Fibroblast of gingiva (primary cell): ENCODE data around the gene RIMBP2.
"Not testable (repeated sequence)": the region's sequence is repeated elsewhere in the genome, so short reads cannot be mapped to it uniquely, and the experiment has no call there.

Experiments used
- DNase-seq: peaks from one replicate; pipeline ENCODE4 v3.0.0-alpha.2; 2011; ENCODE audit warnings: low read depth

The RIMBP2 gene, protein sequence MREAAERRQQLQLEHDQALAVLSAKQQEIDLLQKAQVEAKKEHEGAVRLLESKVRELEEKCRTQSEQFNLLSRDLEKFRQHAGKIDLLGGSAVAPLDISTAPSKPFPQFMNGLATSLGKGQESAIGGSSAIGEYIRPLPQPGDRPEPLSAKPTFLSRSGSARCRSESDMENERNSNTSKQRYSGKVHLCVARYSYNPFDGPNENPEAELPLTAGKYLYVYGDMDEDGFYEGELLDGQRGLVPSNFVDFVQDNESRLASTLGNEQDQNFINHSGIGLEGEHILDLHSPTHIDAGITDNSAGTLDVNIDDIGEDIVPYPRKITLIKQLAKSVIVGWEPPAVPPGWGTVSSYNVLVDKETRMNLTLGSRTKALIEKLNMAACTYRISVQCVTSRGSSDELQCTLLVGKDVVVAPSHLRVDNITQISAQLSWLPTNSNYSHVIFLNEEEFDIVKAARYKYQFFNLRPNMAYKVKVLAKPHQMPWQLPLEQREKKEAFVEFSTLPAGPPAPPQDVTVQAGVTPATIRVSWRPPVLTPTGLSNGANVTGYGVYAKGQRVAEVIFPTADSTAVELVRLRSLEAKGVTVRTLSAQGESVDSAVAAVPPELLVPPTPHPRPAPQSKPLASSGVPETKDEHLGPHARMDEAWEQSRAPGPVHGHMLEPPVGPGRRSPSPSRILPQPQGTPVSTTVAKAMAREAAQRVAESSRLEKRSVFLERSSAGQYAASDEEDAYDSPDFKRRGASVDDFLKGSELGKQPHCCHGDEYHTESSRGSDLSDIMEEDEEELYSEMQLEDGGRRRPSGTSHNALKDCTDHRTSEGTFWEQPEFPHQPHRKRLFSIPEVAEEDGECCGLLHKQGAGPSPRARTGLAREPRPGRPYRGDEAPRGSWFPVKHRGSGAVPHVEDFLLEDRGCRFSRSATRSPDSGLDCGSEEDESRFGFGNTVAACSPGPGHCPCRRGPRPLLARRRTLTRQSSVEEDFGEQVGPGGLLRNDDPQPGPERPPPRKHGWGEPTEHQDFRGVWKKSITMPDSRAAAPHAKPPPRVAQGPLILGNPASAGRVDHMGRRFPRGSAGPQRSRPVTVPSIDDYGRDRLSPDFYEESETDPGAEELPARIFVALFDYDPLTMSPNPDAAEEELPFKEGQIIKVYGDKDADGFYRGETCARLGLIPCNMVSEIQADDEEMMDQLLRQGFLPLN (N-terminal part only)

DNA sequence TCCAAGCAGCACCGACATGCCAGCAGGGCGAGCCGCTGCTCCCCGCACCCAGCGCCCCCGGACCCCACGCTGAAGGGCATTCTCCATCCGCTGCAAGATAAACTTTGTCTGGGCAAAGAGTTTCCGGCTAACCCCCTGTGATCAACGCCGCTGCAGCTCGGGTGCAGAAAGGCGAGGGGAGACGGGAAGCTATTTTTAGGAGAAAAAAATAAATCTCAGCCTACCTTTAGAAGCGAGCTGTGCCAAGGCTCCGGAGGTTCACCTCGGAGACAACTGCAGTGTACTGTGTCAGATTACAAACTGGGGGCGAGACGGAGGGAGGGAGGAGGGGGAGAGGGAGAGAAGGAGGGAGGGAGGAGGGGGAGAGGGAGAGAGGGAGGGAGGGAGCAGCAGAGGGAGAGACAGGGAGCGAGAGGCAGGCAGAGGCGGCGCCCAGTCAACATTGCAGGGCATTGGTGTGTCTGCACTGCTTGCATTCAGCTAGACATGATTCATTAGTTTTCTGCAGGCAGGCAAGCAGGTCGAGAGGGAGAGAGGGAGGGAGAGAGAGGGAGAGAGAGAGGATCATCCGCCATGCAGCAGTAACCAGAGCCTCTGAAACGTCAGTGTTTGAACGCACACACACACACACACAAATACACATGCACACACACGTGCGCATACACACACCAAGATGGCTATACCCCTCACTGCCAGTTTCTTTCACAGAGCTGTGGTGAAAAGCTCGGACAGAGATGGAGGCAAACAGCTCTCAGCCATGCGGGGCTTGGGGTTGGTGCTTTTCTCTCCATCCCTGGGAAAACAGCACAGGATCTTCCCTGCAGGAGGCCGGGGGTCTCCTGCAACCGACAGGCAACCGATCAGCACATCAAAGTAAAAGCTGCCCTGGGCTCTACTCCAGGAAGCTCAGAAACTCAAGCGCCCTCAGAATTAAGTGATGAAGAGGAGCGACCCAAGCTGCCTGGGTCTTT, at the start of gene RIMBP2:
Gene RIMBP2 (minus strand): TSS at position 302 of the 971 bp plus-strand sequence. CDS start 237,286 bp downstream, outside the sequence.
- DNase-seq: no peak

DNA sequence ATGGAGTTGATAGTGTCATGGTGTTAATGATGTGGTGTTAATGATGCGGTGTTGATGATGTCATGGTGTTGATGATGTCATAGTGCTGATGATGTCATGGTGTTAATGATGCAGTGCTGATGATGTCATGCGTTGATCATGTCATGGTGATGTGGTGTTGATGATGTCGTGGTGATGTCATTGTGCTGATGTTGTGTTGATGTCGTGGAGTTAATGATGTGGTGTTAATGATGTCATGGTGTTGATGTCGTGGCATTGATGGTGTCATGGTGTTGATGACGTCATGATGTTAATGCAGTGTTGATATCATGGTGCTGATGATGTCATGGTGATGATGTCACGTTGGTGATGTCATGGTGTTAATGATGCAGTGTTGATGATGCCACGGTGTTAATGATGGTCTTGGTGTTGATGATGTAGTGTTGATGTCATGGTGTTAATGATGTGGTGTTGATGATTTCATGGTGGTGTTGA, 49.1 kb upstream of the RIMBP2 start:
- DNase-seq: no peak

DNA sequence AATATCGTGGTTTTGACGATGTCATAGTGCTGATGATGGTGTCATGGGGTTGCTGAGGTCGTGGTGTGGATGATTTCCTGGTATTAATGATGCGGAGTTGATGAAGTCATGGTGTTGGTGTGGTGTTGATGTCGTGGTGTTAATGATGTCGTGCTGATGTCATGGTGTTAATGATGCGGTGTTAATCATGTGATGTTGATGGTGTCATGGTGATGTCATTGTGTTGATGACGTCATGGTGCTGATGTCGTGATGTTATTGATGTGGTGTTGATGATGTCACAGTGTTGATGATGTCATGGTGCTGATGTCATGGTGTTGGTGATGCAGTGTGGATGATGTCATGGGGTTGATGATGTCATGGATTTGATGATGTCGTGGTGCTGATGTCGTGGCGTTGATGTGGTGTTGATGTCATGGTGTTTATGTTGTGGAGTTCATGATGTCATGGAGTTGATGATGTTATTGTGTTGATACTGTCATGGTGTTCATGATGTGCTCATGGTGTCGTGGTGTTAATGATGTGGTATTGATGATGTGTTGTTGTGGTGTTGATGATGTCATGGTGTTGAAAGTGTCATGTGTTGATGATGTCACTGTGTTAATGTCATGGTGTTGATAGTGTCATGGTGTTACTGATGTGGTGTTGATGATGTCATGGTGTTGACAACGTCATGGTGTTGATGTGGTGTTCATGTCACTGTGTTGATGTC, 48.5 kb upstream of the RIMBP2 start:
- no peak for DNase-seq

DNA sequence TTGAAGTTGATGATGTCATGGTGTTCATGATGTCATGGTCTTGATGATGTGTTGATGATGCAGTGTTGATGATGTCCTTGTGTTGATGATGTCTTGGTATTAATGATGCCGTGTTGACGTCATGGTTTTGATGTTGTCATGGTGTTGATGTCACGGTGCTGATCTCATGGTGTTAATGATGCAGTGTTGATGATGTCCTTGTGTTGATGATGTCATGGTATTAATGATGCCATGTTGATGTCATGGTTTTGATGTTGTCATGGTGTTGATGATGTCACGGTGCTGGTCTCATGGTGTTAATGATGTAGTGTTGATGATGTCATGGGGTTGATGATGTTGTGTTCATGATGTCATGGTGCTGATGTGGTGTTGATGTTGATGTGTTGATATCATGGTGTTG, 48.0 kb upstream of the RIMBP2 start:
- DNase-seq: no peak

DNA sequence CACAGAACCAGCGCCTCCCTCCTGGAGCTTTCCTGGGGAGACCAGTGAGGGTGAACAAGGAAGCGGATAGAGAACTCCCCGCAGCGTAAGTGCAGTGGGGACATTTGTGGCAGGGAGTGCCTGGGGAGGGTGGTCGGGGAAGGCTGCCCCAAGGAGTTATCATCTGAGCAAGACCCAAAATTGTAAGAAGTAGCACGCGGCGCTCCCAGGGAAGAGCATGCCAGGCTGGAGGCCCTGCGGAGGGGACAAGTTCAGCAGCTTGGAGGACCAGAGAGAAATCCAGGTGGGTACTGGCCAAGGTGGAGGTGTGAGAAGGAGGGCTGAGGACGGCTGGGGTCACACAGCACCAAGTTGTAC, 46.2 kb upstream of the RIMBP2 start:
- no peak for DNase-seq

DNA sequence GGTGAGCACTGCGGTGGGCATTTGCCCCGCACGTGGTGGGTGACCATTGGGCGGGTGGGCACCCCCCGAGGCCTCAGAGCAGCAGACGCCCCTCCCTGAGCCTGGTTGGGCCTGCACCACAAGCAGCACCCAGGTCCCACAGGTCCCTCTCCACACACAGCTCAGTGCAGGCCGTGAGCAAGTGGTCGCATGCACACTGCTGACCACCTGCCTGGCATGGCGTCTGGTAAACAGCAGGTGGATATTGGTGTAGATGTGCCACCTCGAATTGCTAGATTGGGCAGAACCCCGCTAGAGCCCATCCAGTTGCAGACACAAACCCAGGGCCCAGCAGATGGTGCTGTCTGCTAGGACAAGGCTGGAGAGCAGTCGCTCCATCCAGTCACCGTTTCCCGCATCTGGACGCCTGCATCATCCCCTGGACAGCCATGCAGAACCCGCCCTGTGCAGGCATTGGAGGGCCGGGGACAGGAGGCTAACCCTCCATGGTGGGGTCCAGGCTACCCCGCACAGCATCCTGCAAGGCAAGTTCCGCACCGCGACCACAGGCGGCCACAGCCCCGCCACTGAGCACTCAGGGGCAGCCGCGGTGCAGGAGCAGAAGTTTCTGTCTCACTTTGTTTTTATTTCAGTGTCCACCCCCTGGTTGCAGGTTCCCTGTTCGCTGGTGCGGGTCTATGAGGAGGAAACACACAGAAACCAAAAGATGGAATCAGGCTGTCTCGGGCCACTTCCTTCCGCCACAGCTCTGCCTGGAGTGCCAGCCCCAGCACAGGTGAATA, 45.6 kb upstream of the RIMBP2 start:
- DNase-seq: peak; percentile 32

DNA sequence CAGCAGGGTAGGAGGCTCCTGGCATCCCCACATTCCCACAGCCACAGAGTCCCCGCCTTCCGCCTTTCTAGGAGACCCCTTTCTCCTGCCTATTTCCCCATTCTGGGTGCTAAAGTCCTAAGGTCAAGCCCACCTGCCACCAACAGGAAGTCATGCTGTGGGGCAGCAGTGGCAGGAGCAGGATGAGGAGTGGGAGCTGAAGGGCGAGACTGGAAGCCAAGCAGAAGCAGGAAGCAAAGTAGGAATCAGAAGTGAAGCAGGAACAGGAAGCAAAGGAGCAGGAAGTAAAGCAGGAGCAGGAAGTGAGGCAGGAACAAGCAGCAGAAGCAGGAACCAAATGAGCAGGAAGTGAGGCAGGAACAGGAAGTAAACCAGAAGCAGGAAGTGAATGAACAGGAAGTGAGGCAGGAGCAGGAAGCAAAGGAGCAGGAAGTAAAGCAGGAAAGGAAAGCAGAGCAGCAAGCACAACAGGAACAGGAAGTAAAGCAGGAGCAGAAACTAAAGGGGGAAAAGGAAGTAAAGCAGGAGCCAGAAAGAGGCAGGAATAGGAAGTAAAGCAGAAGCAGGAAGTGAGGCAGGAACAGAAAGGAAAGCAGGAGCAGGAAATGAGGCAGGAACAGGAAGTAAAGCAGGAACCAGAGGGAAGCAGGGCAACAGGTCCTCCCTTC, 38.3 kb upstream of the RIMBP2 start:
- DNase-seq: no peak

DNA sequence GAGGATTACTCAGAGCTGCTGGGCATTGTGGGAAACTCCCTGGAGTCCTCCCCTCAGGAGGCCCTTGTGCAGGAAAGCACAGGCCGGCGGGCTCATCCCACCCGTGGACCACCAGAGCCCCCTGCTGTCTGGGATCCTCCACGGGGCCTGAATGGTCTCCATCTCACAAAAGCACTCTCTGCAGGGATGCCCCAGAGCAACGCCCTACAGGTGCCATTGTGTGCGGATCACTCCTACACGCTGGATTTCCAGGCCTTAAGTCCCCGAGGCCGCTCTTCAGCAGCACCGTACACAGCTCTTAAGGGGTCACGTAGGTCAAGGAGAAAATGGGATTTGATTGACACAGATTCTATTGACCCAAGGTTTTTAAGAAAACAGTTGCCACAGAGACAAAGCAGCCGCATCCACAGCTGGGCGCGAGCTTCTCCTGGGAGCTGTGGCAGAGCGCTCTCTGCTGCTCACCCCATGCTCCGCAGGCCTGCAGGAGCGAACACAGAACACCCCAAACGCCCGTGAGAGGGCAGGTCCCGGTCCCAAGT, 36.7 kb upstream of the RIMBP2 start:
- DNase-seq: no peak

DNA sequence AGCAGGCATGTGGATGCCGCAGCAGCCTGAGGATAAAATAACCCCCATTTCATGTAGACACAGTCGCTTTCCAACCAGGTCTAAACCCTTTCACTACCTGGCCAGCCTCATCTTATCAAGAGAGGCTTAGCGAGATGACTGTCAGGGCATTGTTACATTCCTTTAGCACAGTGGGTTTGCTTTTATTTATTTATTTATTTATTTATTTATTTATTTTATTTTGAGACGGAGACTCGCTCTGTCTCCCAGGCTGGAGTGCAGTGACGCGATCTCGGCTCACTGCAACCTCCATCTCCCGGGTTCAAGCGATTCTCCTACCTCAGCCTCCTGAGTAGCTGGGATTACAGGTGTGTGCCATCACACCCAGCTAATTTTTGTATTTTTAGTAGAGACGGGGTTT, 35.9 kb upstream of the RIMBP2 start:
- DNase-seq: not testable (repeated sequence)

DNA sequence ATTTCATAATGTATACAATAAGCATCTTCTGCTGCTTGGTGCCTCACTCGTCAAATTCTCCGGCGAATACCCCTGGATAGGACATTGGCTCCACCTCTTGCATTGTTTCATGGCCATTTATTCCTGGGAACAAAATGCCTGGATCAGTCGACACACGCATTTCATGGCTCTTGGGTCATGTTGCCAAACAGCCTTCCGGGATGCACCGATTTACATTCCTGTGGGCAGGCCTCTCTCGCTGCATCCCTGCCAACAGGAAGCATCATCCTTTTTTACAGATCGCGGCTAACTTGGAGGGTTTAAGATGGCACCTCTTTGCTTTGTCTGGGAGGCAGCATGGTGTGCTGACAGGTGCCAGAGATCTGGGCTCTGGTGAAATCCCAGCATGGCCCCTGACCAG, 32.7 kb upstream of the RIMBP2 start:
- no peak for DNase-seq

DNA sequence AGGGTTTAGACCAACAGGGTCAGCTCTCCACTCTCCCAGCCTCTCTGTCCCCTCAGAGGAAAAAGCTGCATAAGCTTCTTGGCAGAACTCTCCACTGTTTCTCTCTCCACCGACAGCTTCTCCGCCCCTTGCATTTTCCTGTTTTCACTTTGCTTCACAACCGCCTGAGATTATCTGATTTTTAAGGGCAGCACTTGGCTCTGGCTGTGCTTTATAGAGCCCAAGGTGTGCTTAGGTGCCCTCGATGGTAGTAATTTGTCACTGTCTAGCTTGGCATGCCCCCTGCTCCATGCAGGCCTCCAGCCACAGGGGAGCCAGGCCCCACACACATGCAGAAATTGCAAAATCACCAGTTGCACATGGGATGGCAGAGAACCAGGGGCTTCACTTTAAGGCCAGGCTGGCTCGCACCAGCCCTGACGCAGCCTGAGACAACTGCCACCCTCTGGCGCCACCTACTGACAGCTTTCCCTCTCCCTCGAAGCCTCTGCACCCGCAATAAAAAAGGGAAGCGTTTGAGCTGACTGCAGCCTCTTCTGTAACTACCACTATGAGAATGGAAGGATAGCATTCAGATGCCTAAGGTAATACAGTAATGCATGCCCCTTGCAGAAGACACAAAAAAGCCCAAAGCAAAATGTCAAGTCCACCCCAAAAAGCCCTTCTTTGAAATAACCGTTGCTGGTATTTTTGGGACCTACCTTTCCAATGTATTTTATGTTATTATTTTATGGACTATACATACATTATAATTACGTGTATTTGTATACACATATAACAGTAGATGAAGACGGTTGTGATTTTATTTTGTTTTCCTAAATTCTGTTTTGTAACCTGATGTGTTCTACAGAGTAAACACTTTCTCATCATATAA, 32.0 kb upstream of the RIMBP2 start:
- DNase-seq: peak; percentile 63

DNA sequence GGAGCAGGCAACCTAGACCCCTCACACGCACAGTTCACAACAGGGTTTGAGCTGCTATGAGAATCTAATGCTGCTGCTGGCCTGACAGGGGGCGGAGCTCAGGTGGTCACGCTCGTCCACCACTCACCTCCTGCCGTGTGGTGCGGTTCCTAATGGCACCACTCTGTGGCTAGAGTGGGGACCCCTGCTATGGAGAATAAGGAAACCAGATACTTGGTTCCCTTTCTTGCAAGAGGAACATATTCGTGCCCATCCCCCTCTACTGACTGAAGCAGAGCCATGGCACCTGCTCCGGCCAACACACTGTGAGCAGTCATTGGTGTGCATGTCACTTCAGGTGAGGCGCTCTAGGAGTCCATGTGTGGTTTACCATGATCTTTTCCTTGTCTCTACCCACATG, 30.4 kb upstream of the RIMBP2 start:
- DNase-seq: no peak

DNA sequence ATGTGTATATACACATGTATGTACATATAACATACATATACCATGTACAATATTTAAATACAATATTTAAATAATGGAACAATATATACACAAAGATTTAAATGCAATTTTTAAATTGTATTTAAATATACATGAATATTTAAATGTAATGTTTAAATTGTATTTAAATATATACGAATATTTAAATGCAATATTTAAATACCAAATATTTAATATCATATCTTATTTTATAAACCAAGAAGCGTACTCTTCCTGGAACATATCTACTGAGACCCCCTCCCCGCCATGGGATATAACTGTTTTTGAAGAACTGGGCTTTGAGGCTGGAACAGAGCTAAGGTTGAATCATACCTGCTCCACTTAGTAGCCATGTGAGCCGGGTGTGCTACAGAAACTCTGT, 29.8 kb upstream of the RIMBP2 start:
- no peak for DNase-seq

DNA sequence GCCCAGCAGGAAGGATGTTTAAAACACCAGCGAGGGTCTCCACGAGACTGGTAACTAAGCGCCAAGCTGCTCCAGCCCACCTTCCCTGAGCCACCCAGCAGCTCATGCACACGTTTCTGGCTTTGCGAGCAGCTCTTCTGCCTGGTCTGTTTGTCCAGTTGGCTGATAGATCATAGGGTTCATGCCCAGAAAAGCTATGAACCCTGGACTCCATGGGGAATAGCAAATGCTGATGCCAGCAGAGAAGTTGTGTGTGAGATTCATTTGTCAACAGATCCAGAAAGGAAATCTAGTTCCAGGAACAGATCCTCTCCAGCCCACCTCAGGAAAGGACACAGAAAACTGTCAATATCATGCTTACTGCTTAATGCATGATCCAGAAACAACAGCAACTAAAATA, 28.2 kb upstream of the RIMBP2 start:
- no peak for DNase-seq

DNA sequence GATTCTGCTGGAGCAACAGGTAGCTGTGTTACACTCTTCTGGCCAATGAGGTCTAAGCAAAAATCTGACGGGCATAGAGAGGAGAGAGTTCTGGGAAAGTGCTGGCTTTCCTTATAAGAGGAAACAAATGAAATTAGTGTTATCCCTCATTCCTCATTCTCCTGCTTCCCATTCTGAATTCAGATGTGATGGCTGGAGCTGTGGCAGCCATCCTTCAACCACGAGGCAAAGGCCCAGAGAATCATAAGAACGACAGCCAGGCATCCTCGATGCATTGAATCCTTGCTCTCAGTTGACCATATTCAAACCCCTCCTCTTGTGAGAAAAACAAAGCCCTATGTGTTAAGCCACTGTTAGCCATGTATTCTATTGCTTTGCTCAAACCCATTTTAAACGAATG, 27.5 kb upstream of the RIMBP2 start:
- no peak for DNase-seq

DNA sequence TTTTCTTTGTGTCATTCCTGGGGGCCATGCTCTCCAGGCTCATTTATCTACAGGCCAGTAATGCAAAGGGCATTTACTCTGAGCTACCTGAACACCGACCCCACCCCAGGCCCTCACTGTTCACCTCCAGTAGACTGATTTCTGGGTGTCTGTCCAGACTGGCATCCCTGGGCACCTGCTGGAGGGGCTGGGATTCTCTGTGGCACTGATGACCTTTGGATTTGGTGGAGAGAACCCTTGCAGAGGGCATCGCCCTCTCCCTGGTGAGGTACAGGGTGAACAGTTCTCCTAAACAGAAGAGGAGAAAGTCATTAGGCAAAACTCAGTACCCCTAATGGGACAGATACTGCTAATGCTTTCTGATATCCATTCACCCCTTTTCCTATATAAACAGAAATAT, 27.1 kb upstream of the RIMBP2 start:
- DNase-seq: no peak

DNA sequence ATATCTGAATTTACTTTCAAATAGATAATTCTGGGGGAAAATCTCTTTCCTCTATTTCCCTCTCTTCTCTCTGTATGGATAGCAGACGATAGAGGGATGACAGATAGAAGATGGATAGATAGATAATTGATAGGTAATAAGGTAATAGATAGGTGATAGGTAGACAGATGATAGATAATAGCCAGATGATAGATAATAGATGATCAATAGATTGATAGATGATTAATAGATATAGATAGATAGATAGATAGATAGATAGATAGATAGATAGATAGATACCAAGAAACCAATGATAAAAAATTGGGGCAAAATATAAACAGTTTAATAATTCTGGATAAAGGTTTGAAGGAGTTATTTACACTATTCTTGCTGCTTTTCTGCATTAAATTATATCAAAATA, 26.6 kb upstream of the RIMBP2 start:
- no peak for DNase-seq

DNA sequence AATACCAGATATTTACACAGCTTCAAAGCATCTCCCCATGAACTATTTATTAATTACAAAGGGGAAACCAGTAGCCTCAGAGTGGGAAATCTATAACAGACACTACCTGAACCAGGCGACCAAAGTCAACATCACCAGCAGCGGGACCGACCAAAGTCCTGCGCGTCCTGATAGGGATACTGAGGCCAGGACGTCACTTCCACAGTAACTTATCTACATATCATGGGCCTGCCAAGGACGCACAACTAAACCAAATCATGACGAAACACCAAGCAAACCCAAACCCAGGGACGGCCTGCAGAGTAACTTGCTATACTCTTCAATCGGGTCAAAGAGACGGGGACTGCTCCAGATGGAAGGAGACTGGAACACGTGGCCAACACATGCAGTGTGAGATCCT, 26.0 kb upstream of the RIMBP2 start:
- no peak for DNase-seq
